ENCODE results near the gene EVI5.

DNA sequence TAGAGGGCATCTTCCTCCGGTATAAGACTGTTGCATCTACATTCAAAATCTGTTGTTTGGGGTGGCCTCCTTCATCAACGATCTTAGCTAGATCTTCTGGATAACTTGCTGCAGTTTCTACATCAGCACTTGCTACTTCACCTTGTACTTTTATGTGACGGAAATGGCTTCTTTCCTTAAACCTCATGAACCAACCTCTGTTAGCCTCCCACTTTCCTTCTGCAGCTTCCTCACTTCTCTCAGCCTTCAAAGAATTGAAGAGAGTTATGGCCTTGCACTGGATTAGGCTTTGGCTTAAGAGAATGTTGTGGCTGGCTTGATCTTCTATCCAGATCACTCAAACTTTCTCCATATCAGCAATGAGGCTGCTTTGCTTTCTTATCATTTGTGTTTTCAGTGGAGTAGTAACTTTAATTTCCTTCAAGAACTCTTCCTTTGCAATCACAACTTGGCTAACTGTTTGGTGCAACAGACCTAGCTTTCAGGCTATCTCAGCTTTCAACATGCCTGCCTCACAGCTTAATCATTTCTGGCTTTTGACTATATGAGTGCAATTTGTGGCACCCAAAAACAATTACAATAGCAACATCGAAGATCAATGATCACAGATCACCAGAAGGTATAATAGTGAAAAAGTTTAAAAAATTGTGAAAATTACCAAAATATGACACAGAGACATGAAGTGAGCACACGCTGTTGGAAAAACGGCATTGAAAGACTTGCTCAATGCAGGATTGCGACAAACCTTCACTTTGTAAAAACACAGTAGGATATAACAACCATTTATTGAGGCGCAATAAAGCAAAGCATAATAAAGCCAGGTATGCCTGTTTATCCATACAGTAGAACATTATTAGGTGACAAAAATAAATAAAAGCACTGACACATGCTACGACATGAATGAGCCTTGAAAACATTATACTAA lies 241.5 kb downstream of the EVI5 start:
- no peak for TF ChIP-seq PREB (CRISPR knock-in tag; IDR thresholded peaks at IDR 0.05; ENCODE audit: borderline replicate concordance)
- TF ChIP-seq CTCF (IDR thresholded peaks at IDR 0.05), result no peak
- TF ChIP-seq ZNF512 (CRISPR knock-in tag; IDR thresholded peaks at IDR 0.05; ENCODE audit: borderline replicate concordance), result no peak
- TF ChIP-seq ZNF263 (CRISPR knock-in tag; IDR thresholded peaks at IDR 0.05; ENCODE audit: low read depth), result no peak
- TF ChIP-seq, protein P1, sequence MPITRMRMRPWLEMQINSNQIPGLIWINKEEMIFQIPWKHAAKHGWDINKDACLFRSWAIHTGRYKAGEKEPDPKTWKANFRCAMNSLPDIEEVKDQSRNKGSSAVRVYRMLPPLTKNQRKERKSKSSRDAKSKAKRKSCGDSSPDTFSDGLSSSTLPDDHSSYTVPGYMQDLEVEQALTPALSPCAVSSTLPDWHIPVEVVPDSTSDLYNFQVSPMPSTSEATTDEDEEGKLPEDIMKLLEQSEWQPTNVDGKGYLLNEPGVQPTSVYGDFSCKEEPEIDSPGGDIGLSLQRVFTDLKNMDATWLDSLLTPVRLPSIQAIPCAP (CRISPR knock-in tag; IDR thresholded peaks at IDR 0.05), result no peak
- no peak for TF ChIP-seq MYBL2 (CRISPR knock-in tag; IDR thresholded peaks at IDR 0.05)
- no peak for TF ChIP-seq AFF4 (CRISPR knock-in tag; IDR thresholded peaks at IDR 0.05; ENCODE audit: borderline replicate concordance)
- no peak for TF ChIP-seq TP53 (CRISPR knock-in tag; IDR thresholded peaks at IDR 0.05)
- no peak for TF ChIP-seq NR2C2 (CRISPR knock-in tag; IDR thresholded peaks at IDR 0.05)
- TF ChIP-seq ETV6 (CRISPR knock-in tag; IDR thresholded peaks at IDR 0.05), result no peak
- TF ChIP-seq, protein P2, sequence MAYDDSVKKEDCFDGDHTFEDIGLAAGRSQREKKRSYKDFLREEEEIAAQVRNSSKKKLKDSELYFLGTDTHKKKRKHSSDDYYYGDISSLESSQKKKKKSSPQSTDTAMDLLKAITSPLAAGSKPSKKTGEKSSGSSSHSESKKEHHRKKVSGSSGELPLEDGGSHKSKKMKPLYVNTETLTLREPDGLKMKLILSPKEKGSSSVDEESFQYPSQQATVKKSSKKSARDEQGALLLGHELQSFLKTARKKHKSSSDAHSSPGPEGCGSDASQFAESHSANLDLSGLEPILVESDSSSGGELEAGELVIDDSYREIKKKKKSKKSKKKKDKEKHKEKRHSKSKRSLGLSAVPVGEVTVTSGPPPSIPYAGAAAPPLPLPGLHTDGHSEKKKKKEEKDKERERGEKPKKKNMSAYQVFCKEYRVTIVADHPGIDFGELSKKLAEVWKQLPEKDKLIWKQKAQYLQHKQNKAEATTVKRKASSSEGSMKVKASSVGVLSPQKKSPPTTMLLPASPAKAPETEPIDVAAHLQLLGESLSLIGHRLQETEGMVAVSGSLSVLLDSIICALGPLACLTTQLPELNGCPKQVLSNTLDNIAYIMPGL (CRISPR knock-in tag; IDR thresholded peaks at IDR 0.05), result no peak
- no peak for TF ChIP-seq FOXJ3 (CRISPR knock-in tag; IDR thresholded peaks at IDR 0.05; ENCODE audit: borderline replicate concordance)
